ENCODE data around the gene DIO1.
"Not testable (repeated sequence)": the region's sequence is repeated elsewhere in the genome, so short reads cannot be mapped to it uniquely, and the experiment has no call there.

The DIO1 gene

DNA sequence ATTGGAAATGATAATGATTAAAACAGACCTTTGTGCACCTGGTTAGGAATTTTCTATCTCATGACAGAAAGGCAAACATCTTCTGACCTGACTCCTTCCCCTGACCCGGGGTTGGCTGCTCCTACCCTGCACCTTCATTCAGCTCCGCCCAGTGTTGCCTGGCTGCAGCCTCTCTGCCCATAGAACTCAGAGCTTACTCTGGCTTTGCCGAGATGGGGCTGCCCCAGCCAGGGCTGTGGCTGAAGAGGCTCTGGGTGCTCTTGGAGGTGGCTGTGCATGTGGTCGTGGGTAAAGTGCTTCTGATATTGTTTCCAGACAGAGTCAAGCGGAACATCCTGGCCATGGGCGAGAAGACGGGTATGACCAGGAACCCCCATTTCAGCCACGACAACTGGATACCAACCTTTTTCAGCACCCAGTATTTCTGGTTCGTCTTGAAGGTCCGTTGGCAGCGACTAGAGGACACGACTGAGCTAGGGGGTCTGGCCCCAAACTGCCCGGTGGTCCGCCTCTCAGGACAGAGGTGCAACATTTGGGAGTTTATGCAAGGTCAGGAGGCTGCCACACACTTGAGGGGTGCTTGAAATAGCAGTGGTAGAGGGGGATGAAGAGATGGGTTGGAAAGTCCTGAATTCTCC lies at the start of gene DIO1:
Gene DIO1, plus strand, starts transcription at position 189 of the 638 bp plus-strand sequence. Its CDS starts 24 bp downstream, at position 213.
- no peak for DNase-seq (ENCODE audit: low spot score)

GRCh38 chr1:53847980-53848379 lies 46.0 kb upstream of the DIO1 start:
- DNase-seq (ENCODE audit: low spot score), result no peak

GRCh38 chr1:53850082-53850673 lies 43.8 kb upstream of the DIO1 start:
- no peak for DNase-seq (ENCODE audit: low spot score)

DNA sequence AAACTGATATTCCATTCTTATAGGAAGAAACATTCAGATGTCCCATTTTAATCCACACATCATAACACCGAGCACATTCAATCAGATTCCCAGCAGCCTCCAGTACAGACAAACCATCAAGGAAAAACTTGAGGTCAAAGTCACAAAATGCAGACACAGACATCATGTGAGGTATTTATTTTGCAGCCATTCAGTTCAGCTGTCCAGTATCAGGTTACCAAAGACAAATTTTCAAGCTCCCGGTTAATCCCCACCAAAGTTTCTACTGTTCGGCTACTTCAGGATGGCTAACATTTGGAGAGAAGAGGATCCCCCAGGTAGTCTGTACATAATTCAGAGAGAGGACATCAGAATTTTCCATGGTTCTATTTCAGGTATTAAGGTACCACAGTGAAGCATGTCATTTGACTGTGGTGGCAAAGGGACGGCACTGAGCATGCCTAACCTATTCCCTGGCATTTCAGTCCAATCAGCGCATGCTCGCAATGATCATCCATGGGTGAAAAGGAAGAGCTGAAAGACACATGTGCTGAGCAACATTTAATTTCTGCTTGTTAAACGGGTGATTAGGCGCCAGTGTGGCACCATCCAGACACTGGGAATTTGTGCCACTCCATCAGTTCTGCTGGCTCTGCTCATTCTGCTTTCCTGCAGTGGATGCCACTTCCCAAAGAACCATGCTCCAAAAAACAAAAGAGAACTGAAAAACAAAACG lies 42.3 kb upstream of the DIO1 start:
- no peak for DNase-seq (ENCODE audit: low spot score)

- DNase-seq (ENCODE audit: low spot score), result peak; percentile 50
Observed at GRCh38 chr1:53860967-53861411, 33.0 kb upstream of the DIO1 start.

DNA sequence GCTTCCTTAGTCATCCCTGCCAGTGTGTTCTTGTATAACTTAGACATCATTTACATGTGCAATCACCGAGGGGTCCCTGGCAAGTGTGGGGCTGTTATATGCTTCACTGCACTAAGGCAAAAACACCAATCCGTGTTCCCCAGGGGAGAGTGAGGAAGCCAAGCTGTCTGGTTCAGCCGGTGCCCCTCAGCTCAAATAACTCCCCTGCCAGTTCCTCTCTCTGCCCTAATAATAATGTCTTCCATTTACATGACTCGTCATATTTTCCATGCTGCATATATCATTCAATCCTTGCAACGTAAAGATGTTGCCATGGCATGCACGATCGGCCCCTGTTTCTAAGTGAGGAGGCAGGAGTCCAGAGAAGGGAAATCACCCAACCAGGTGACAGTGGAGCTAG lies 31.5 kb upstream of the DIO1 start:
- no peak for DNase-seq (ENCODE audit: low spot score)

DNA sequence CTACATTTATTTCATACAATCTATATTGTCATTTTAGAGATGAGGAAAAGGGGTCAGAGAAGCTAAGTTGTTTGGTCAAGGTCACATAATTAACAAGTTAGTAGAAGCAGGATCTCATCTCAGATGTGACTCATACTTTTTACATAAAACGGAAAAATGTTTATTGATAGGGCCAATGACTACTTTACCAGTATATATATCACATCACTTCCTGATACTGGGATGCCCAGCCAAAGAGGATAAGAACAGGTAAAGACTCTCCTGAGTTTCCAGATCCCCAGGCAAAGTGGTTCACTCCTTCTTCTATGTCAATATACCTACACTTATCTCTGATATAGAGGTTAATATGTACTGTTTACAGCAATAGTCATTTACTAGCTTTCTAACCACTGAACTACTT lies 25.4 kb upstream of the DIO1 start:
- DNase-seq (ENCODE audit: low spot score), result no peak

GRCh38 chr1:53869454-53870117 lies 24.4 kb upstream of the DIO1 start:
- no peak for DNase-seq (ENCODE audit: low spot score)

DNA sequence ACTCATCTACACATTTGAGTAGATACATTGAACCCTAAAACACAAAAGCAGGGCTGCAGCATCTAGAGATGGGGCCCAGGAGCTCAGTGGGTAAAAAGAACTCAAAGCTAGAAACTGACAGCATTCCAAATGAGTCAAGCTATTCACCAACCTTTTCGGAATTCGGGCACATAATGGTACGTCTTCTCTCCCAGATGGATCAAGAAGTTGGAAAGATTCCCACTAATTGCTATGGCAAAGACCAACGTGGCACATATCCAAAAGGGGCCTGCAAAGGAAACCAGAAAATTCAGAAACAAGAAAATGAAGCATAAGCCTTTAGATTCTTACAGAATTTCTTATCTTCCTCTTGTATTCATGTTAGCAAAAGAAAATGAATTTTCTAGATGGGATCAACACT lies 22.8 kb upstream of the DIO1 start:
- no peak for DNase-seq (ENCODE audit: low spot score)

- no peak for DNase-seq (ENCODE audit: low spot score)
Observed at GRCh38 chr1:53871773-53872484, 22.1 kb upstream of the DIO1 start.

GRCh38 chr1:53875150-53875549 lies 18.8 kb upstream of the DIO1 start:
- DNase-seq (ENCODE audit: low spot score), result not testable (repeated sequence)

- DNase-seq (ENCODE audit: low spot score), result peak; percentile 54
Observed at GRCh38 chr1:53878492-53879105, 15.4 kb upstream of the DIO1 start.

DNA sequence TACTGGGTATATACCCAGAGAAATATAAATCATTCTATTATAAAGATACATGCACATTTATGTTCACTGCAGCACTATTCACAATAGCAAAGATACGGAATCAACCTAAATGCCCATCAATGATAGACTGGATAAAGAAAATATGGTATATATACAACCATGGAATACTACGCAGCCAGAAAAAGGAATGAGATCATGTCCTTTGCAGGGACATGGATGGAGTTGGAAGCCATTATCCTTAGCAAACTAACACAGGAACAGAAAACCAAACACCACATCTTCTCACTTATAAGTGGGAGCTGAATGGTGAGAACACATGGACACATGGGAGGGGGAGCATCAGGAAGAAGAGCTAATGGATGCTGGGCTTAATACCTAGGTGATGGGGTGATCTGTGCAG lies 12.1 kb upstream of the DIO1 start:
- DNase-seq (ENCODE audit: low spot score), result not testable (repeated sequence)

- DNase-seq (ENCODE audit: low spot score), result not testable (repeated sequence)
Observed at GRCh38 chr1:53883600-53883999, 10.4 kb upstream of the DIO1 start.

DNA sequence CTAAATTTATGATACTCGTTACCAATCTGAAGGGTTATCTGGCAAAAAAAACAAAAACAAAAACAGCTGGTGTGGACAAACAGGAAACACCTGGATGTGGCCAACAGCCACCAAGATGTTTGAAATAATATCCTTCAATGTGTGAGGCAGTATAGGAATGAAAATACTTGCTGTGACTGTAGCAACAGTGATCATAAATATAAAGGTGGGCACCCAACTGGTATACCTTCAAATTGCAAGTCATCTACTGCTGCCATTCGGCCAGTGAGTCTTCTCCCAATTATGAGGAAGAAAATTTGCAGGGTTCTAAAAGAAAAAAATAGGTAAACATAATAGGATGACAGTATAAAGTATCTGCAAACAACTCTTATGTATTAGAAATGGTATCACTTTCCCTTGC lies 5.3 kb upstream of the DIO1 start:
- DNase-seq (ENCODE audit: low spot score), result no peak

GRCh38 chr1:53889304-53890298 lies 4.4 kb upstream of the DIO1 start, which contains the start of gene YIPF1:
YIPF1 (minus strand) TSS chr1:53889797; CDS start chr1:53888937, 860 bp downstream.
- DNase-seq (ENCODE audit: low spot score), result peak; percentile 91

GRCh38 chr1:53890522-53890941 lies 3.5 kb upstream of the DIO1 start:
- no peak for DNase-seq (ENCODE audit: low spot score)

GRCh38 chr1:53891018-53891417 lies 3.0 kb upstream of the DIO1 start:
- DNase-seq (ENCODE audit: low spot score), result no peak

GRCh38 chr1:53891678-53892077 lies 2.3 kb upstream of the DIO1 start:
- DNase-seq (ENCODE audit: low spot score), result no peak

DNA sequence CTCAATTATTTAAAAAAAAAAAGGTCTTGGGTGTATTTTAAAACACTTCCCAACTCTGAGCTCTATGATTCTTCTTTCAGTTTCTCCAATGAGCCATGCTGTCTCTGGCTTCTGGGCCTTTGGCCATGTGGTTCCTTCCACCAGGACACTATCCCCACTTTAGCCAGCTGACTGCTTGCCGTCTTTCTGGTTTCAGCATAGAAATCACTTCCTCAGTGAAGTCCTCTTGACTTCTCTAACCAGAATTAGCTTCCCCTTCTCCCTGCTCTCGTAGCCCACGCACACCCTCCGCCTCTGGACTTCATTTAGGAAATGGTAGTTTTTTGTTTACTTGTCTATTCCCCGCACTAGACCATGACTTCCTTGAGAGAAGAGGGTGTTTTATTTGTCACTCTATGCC lies 1.1 kb upstream of the DIO1 start:
- DNase-seq (ENCODE audit: low spot score), result no peak
